Measurements from ENCODE around the gene RPL18A. TPM values are rescaled to one million over a fixed set of nuclear protein-coding genes. Genes with fewer than 3 reads are reported as not detected.
A peak's percentile ranks its signal among the peaks of the same experiment; 100 is the strongest.

The RPL18A gene
- total and polyA plus RNA-seq, 10 of the 15 experiments (the other 5 are each of a cell fraction or from before 2014, with no cell fraction given): 1,181 to 3,774 (median 2,300) TPM

DNA sequence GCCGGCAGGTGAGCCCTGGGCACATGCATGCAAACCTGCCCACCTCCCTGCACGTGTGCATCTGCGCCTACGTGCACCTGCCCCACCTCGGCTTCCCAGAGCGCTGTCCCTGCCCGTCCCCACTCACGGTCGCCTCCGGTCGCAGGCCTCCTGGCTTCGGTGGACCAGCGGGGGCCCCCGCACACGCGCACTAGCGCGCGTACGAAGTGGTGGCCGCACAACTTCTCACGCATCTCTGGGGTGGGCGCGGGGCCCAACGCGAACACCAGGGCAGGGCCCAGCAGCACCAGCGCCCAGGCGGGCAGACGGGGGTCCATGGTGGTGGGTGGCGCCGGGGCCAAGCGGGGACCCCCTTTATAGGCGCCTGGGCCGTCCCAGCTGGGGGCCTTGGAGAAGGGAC, 38.5 kb upstream of the RPL18A start, which contains the start of gene INSL3:
Gene INSL3, minus strand, starts transcription at position 330 of the 400 bp plus-strand sequence. Its CDS starts 13 bp downstream, at position 317.
- RAD21 ChIA-PET (ENCODE audit: unreplicated experiment): no interaction called here
- ATAC-seq: no peak
- FAIRE-seq: no peak

DNA sequence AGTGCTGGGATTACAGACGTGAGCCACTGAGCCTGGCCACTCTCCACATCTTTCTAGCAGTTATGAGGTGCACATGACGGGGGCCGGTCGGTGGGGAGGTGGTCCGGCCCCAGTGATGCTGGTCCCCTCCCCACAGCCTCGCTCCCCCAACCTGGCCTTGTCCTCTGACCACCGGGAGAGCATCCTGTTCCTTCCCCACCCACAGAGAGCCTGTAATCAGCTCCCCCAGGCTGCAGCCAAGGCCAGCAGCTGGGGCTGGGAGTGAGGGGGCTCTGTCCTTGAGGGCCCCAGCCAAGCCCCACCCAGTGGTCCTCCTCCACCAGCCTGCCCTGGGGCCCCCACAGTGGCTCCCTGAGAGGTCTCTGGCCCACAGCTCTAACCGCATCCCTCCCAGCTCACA, 35.4 kb upstream of the RPL18A start:
- intact Hi-C loops (cut with micrococcal nuclease; ENCODE audit: unreplicated experiment): no loop called here
- no peak overlapping the region for H3K4me2 ChIP-seq (ENCODE audit: control insufficient read depth, insufficient read depth)
- no peaks in the 10 kb centered on the region for H4K20me1 ChIP-seq (ENCODE audit: control insufficient read depth, insufficient read depth)
- ChIA-PET CTCF (no interaction called here), POLR2A (no interaction called here), RAD21 (ENCODE audit: unreplicated experiment) (no interaction called here), SMC1A (ENCODE audit: uncharacterized antibody, unreplicated experiment) (no interaction called here)
- in situ Hi-C loops (cut with MboI): no loop called here
- WGBS (ENCODE audit: insufficient coverage, insufficient replicate concordance, low lambda C conversion rate, missing lambda C conversion rate): 74% methylated on average over 7 of the region's 8 CpGs
- H3K27ac ChIP-seq (ENCODE audit: control insufficient read depth, insufficient read depth): no peak overlapping the region
- no peaks in the 10 kb centered on the region for H3K9me3 ChIP-seq (replicated peaks; ENCODE audit: control insufficient read depth, insufficient read depth, low read length)
- H3K79me2 ChIP-seq (ENCODE audit: control insufficient read depth, insufficient read depth, low read length): no peaks in the 10 kb centered on the region
- no peak for TF ChIP-seq MTA2 (IDR thresholded peaks at IDR 0.05; ENCODE audit: low read depth)
- no peak for TF ChIP-seq JUND (IDR thresholded peaks at IDR 0.05; ENCODE audit: low read depth, low read length)
- TF ChIP-seq TARDBP (IDR thresholded peaks at IDR 0.05; ENCODE audit: borderline replicate concordance): no peak
- TF ChIP-seq, protein P1, sequence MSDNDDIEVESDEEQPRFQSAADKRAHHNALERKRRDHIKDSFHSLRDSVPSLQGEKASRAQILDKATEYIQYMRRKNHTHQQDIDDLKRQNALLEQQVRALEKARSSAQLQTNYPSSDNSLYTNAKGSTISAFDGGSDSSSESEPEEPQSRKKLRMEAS (IDR thresholded peaks at IDR 0.05; ENCODE audit: low read depth, low read length): no peak
- no peak for TF ChIP-seq CHD1 (IDR thresholded peaks at IDR 0.05; ENCODE audit: low read depth, low read length)
- TF ChIP-seq CBX3 (IDR thresholded peaks at IDR 0.05; ENCODE audit: borderline replicate concordance, low read depth): no peak
- TF ChIP-seq, protein P2, sequence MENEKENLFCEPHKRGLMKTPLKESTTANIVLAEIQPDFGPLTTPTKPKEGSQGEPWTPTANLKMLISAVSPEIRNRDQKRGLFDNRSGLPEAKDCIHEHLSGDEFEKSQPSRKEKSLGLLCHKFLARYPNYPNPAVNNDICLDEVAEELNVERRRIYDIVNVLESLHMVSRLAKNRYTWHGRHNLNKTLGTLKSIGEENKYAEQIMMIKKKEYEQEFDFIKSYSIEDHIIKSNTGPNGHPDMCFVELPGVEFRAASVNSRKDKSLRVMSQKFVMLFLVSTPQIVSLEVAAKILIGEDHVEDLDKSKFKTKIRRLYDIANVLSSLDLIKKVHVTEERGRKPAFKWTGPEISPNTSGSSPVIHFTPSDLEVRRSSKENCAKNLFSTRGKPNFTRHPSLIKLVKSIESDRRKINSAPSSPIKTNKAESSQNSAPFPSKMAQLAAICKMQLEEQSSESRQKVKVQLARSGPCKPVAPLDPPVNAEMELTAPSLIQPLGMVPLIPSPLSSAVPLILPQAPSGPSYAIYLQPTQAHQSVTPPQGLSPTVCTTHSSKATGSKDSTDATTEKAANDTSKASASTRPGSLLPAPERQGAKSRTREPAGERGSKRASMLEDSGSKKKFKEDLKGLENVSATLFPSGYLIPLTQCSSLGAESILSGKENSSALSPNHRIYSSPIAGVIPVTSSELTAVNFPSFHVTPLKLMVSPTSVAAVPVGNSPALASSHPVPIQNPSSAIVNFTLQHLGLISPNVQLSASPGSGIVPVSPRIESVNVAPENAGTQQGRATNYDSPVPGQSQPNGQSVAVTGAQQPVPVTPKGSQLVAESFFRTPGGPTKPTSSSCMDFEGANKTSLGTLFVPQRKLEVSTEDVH (IDR thresholded peaks at IDR 0.05; ENCODE audit: low read depth, partially characterized antibody): no peak
- TF ChIP-seq EZH2 (IDR thresholded peaks at IDR 0.05; ENCODE audit: borderline replicate concordance, control insufficient read depth, low read depth, low read length): no peak
- TF ChIP-seq, protein P3, sequence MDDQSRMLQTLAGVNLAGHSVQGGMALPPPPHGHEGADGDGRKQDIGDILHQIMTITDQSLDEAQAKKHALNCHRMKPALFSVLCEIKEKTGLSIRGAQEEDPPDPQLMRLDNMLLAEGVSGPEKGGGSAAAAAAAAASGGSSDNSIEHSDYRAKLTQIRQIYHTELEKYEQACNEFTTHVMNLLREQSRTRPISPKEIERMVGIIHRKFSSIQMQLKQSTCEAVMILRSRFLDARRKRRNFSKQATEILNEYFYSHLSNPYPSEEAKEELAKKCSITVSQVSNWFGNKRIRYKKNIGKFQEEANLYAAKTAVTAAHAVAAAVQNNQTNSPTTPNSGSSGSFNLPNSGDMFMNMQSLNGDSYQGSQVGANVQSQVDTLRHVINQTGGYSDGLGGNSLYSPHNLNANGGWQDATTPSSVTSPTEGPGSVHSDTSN (IDR thresholded peaks at IDR 0.05; ENCODE audit: insufficient replicate concordance, low read depth, low read length): no peak
- no TSS peak for BruUV-seq (replicated peaks)
- no peak overlapping the region for H3K4me3 ChIP-seq
- H3K9ac ChIP-seq (ENCODE audit: control insufficient read depth, insufficient read depth, low read length): no peak overlapping the region
- DNase-seq (ENCODE audit: low read depth, low spot score) (no peak), FAIRE-seq (no peak), ATAC-seq (no peak; the same call in 2 of the 3 replicates)
- H3K36me3 ChIP-seq (ENCODE audit: control insufficient read depth in 2 of 2, insufficient read depth in 2 of 2, low read length in 1 of 2): no peaks in the 10 kb centered on the region; a peak in 1 of 4 replicates
- no peaks in the 10 kb centered on the region for H3K27me3 ChIP-seq (replicated peaks in 1 of 2; ENCODE audit: control insufficient read depth in 2 of 2, insufficient read depth in 2 of 2, low read length in 1 of 2)
- H2AFZ ChIP-seq (ENCODE audit: control insufficient read depth, low read depth, low read length): no peak overlapping the region
- H3K4me1 ChIP-seq (ENCODE audit: control insufficient read depth, insufficient read depth, low read length): no peaks in the 10 kb centered on the region

More for the DNA sequence above, 38.5 kb upstream of the RPL18A start, which contains the start of gene INSL3:
- Histone ChIP-seq H3K36me3 (ENCODE audit: control insufficient read depth in 2 of 2, insufficient read depth in 2 of 2, low read length in 1 of 2) (no peaks in the 10 kb centered on the region; a peak in 1 of 4 replicates), H3K9ac (ENCODE audit: control insufficient read depth, insufficient read depth, low read length) (no peak within 1 kb of the TSS), H2AFZ (ENCODE audit: control insufficient read depth, low read depth, low read length) (no peak within 1 kb of the TSS), H3K4me1 (ENCODE audit: control insufficient read depth, insufficient read depth, low read length) (no peaks in the 10 kb centered on the region), H3K9me3 (replicated peaks; ENCODE audit: control insufficient read depth, insufficient read depth, low read length) (no peaks in the 10 kb centered on the region), H3K4me2 (ENCODE audit: control insufficient read depth, insufficient read depth) (no peak within 1 kb of the TSS), H3K4me3 (no peak within 1 kb of the TSS), H3K27ac (ENCODE audit: control insufficient read depth, insufficient read depth) (no peak within 1 kb of the TSS), H4K20me1 (ENCODE audit: control insufficient read depth, insufficient read depth) (no peaks in the 10 kb centered on the region), H3K79me2 (ENCODE audit: control insufficient read depth, insufficient read depth, low read length) (no peaks in the 10 kb centered on the region), H3K27me3 (replicated peaks in 1 of 2; ENCODE audit: control insufficient read depth in 2 of 2, insufficient read depth in 2 of 2, low read length in 1 of 2) (no peaks in the 10 kb centered on the region)
- 82% methylated on average over 33 of the region's 34 CpGs for WGBS (ENCODE audit: insufficient coverage, insufficient replicate concordance, low lambda C conversion rate, missing lambda C conversion rate)
- in situ Hi-C loops (cut with MboI) (no loop called here), intact Hi-C loops (cut with micrococcal nuclease; ENCODE audit: unreplicated experiment) (no loop called here)
- BruUV-seq (replicated peaks): no TSS peak
- no peak for DNase-seq (ENCODE audit: low read depth, low spot score)
- ChIA-PET CTCF (no interaction called here), SMC1A (ENCODE audit: uncharacterized antibody, unreplicated experiment) (no interaction called here), POLR2A (no interaction called here)
- TF ChIP-seq EED (IDR thresholded peaks at IDR 0.05; ENCODE audit: low read depth): no peak
- peak; percentile 44; the same call in 1 of the 2 replicates for TF ChIP-seq POLR2A (IDR thresholded peaks at IDR 0.05; ENCODE audit: low read depth, low read length)
